ENCODE measurements around the gene NFIA.

NFIA gene

GRCh38 chr1:61263905-61264824 is 181.8 kb downstream of the NFIA start:
- H3K4me1 ChIP-seq (ENCODE audit: low read length): no peaks in the 10 kb centered on the region
- no peaks in the 10 kb centered on the region for H4K20me1 ChIP-seq (ENCODE audit: insufficient read depth, low read length)
- no peaks in the 10 kb centered on the region for H3K27me3 ChIP-seq (replicated peaks; ENCODE audit: insufficient read depth, low read length)
- no peak overlapping the region for H2AFZ ChIP-seq (ENCODE audit: low read length)
- H3K4me3 ChIP-seq (ENCODE audit: low read length): no peak overlapping the region
- no peaks in the 10 kb centered on the region for H3K79me2 ChIP-seq (ENCODE audit: low read length)
- no peaks in the 10 kb centered on the region for H3K36me3 ChIP-seq (replicated peaks; ENCODE audit: insufficient read depth, low read length)
- no peaks in the 10 kb centered on the region for H3K9me3 ChIP-seq (replicated peaks; ENCODE audit: insufficient read depth, low read length)
- no peak overlapping the region for H3K27ac ChIP-seq (ENCODE audit: low read length)
- DNase-seq: no peak
- no peak for TF ChIP-seq EZH2phosphoT487 (IDR thresholded peaks at IDR 0.05; ENCODE audit: low read length)
- TF ChIP-seq EZH2 (optimal IDR thresholded peaks at IDR 0.05; ENCODE audit: low read depth, low read length): no peak
- no peaks in the 10 kb centered on the region for H3F3A ChIP-seq (ENCODE audit: insufficient read depth, low read length)
- H3K9me2 ChIP-seq (replicated peaks; ENCODE audit: insufficient read depth, low read length): no peaks in the 10 kb centered on the region
- H3K9ac ChIP-seq (ENCODE audit: low read length): no peak overlapping the region
- H3K4me2 ChIP-seq (ENCODE audit: low read depth, low read length): no peak overlapping the region

GRCh38 chr1:61264825-61265242 is 182.5 kb downstream of the NFIA start:
- Histone ChIP-seq H3K4me2 (ENCODE audit: low read depth, low read length) (no peak overlapping the region), H2AFZ (ENCODE audit: low read length) (no peak overlapping the region), H3K9me3 (replicated peaks; ENCODE audit: insufficient read depth, low read length) (no peaks in the 10 kb centered on the region), H4K20me1 (ENCODE audit: insufficient read depth, low read length) (no peaks in the 10 kb centered on the region), H3K4me3 (ENCODE audit: low read length) (no peak overlapping the region), H3K27me3 (replicated peaks; ENCODE audit: insufficient read depth, low read length) (no peaks in the 10 kb centered on the region), H3K27ac (ENCODE audit: low read length) (no peak overlapping the region), H3K79me2 (ENCODE audit: low read length) (no peaks in the 10 kb centered on the region), H3F3A (ENCODE audit: insufficient read depth, low read length) (no peaks in the 10 kb centered on the region), H3K9me2 (replicated peaks; ENCODE audit: insufficient read depth, low read length) (no peaks in the 10 kb centered on the region), H3K4me1 (ENCODE audit: low read length) (no peaks in the 10 kb centered on the region), H3K9ac (ENCODE audit: low read length) (no peak overlapping the region), H3K36me3 (replicated peaks; ENCODE audit: insufficient read depth, low read length) (no peaks in the 10 kb centered on the region)
- DNase-seq: no peak
- TF ChIP-seq CTCF (IDR thresholded peaks at IDR 0.05; ENCODE audit: low read length) (no peak), EZH2phosphoT487 (IDR thresholded peaks at IDR 0.05; ENCODE audit: low read length) (no peak), EZH2 (optimal IDR thresholded peaks at IDR 0.05; ENCODE audit: low read depth, low read length) (no peak)

DNA sequence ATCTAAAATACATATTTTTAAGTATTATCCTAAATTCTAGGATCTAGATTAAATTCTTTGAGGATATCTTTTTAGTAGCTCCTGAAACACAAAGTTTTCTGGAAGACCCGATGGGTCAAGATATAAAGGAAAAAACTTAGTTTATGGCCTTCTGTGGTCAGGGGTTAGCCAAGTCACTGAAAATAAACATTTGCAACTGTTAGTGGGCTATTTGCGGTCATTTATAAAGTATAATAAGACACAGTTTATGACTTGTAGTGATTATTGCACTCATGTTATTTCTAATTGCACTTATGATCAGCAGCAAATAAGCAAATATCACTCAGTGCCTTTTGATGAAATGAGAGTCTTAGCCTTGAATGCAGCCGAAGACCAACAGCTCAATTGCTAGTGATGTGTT is 183.3 kb downstream of the NFIA start:
- no peak overlapping the region for H2AFZ ChIP-seq (ENCODE audit: low read length)
- H3K27ac ChIP-seq (ENCODE audit: low read length): no peak overlapping the region
- no peak for DNase-seq
- H3F3A ChIP-seq (ENCODE audit: insufficient read depth, low read length): no peaks in the 10 kb centered on the region
- no peaks in the 10 kb centered on the region for H3K27me3 ChIP-seq (replicated peaks; ENCODE audit: insufficient read depth, low read length)
- H3K79me2 ChIP-seq (ENCODE audit: low read length): no peaks in the 10 kb centered on the region
- TF ChIP-seq EZH2 (optimal IDR thresholded peaks at IDR 0.05; ENCODE audit: low read depth, low read length): no peak
- TF ChIP-seq EZH2phosphoT487 (IDR thresholded peaks at IDR 0.05; ENCODE audit: low read length): no peak
- TF ChIP-seq CTCF (IDR thresholded peaks at IDR 0.05; ENCODE audit: low read length): no peak
- no peaks in the 10 kb centered on the region for H3K9me3 ChIP-seq (replicated peaks; ENCODE audit: insufficient read depth, low read length)
- H4K20me1 ChIP-seq (ENCODE audit: insufficient read depth, low read length): no peaks in the 10 kb centered on the region
- no peaks in the 10 kb centered on the region for H3K4me1 ChIP-seq (ENCODE audit: low read length)
- H3K4me3 ChIP-seq (ENCODE audit: low read length): no peak overlapping the region
- H3K9ac ChIP-seq (ENCODE audit: low read length): no peak overlapping the region
- no peak overlapping the region for H3K4me2 ChIP-seq (ENCODE audit: low read depth, low read length)
- no peaks in the 10 kb centered on the region for H3K9me2 ChIP-seq (replicated peaks; ENCODE audit: insufficient read depth, low read length)
- H3K36me3 ChIP-seq (replicated peaks; ENCODE audit: insufficient read depth, low read length): no peaks in the 10 kb centered on the region

GRCh38 chr1:61266738-61267137 is 184.4 kb downstream of the NFIA start:
- Histone ChIP-seq H3K9me2 (replicated peaks; ENCODE audit: insufficient read depth, low read length) (no peaks in the 10 kb centered on the region), H3K4me2 (ENCODE audit: low read depth, low read length) (no peak overlapping the region), H3K4me3 (ENCODE audit: low read length) (no peak overlapping the region), H4K20me1 (ENCODE audit: insufficient read depth, low read length) (no peaks in the 10 kb centered on the region), H3K9me3 (replicated peaks; ENCODE audit: insufficient read depth, low read length) (no peaks in the 10 kb centered on the region), H3K9ac (ENCODE audit: low read length) (no peak overlapping the region), H3K79me2 (ENCODE audit: low read length) (no peaks in the 10 kb centered on the region), H3K27me3 (replicated peaks; ENCODE audit: insufficient read depth, low read length) (no peaks in the 10 kb centered on the region), H3K27ac (ENCODE audit: low read length) (no peak overlapping the region), H3K4me1 (ENCODE audit: low read length) (no peaks in the 10 kb centered on the region), H2AFZ (ENCODE audit: low read length) (no peak overlapping the region), H3F3A (ENCODE audit: insufficient read depth, low read length) (no peaks in the 10 kb centered on the region), H3K36me3 (replicated peaks; ENCODE audit: insufficient read depth, low read length) (no peaks in the 10 kb centered on the region)
- DNase-seq: no peak
- no peak for TF ChIP-seq EZH2 (optimal IDR thresholded peaks at IDR 0.05; ENCODE audit: low read depth, low read length)
- no peak for TF ChIP-seq CTCF (IDR thresholded peaks at IDR 0.05; ENCODE audit: low read length)
- TF ChIP-seq EZH2phosphoT487 (IDR thresholded peaks at IDR 0.05; ENCODE audit: low read length): no peak
